Progenitor cell of endocrine pancreas (in vitro differentiated cells): ENCODE results near the gene DDRGK1. TPM values are rescaled to one million over a fixed set of nuclear protein-coding genes. Genes with fewer than 3 reads are reported as not detected.
A peak's percentile ranks its signal among the peaks of the same experiment; 100 is the strongest.

ENCODE experiments used
- DNase-seq: peaks from one replicate; pipeline ENCODE4 v3.0.0; 2021; ENCODE audit warnings: low spot score; ENCODE audit not compliant: unreplicated experiment
- H3K27ac Mint-ChIP-seq: 2 replicates; pipeline ENCODE4 v1.8.0; 2021; ENCODE audit warnings: mild to moderate bottlenecking, moderate library complexity, mixed read lengths
- H3K27me3 Mint-ChIP-seq: 2 replicates; pipeline ENCODE4 v1.8.0; 2021; ENCODE audit warnings: mixed read lengths
- H3K36me3 Mint-ChIP-seq: 2 replicates; pipeline ENCODE4 v1.8.0; 2022; ENCODE audit warnings: mixed read lengths; ENCODE audit not compliant: insufficient read depth
- H3K4me1 Mint-ChIP-seq: 2 replicates; pipeline ENCODE4 v1.8.0; 2021; ENCODE audit warnings: low read depth, mixed read lengths
- H3K4me3 Mint-ChIP-seq: 2 replicates; pipeline ENCODE4 v1.8.0; 2021; ENCODE audit warnings: low read depth, mild to moderate bottlenecking, moderate library complexity, mixed read lengths
- H3K9me3 Mint-ChIP-seq: 2 replicates; pipeline ENCODE4 v1.8.0; 2021; ENCODE audit warnings: low read depth, mixed read lengths
- CTCF ChIP-seq: fragments of 200-600 bp; sonication (generic); IDR thresholded peaks from one replicate; pipeline ENCODE4 v1.5.0; 2021; ENCODE audit warnings: antibody characterized with exemption, mild to moderate bottlenecking; ENCODE audit not compliant: unreplicated experiment
- total RNA-seq: library from RNA; stranded (reverse); gene quantifications from 2 replicates; pipeline ENCODE4 v1.2.1, GENCODE V29; 2021

Gene DDRGK1
- total RNA-seq, 1 donor from 2014 or later = 78.0 TPM

GRCh38 chr20:3167738-3168078, 36.8 kb downstream of the DDRGK1 start:
- no peak for DNase-seq
- Mint-ChIP-seq H3K27me3 (no peaks in the 10 kb centered on the region), H3K36me3 (peaks cover 6% of the 10 kb centered on the region), H3K27ac (no peak overlapping the region), H3K4me3 (peak overlapping the region; percentile 52), H3K9me3 (no peaks in the 10 kb centered on the region), H3K4me1 (peaks cover 34% of the 10 kb centered on the region)
- no peak for TF ChIP-seq CTCF

GRCh38 chr20:3166913-3167342, 37.6 kb downstream of the DDRGK1 start:
- H3K27ac Mint-ChIP-seq = no peak overlapping the region
- TF ChIP-seq CTCF = no peak
- peaks cover 6% of the 10 kb centered on the region for H3K36me3 Mint-ChIP-seq
- no peaks in the 10 kb centered on the region for H3K27me3 Mint-ChIP-seq
- no peak for DNase-seq
- no peak overlapping the region for H3K4me3 Mint-ChIP-seq
- H3K4me1 Mint-ChIP-seq = peaks cover 26% of the 10 kb centered on the region
- H3K9me3 Mint-ChIP-seq = no peaks in the 10 kb centered on the region

GRCh38 chr20:3166338-3166912, 38.1 kb downstream of the DDRGK1 start:
- Mint-ChIP-seq H3K36me3 (peaks cover 6% of the 10 kb centered on the region), H3K27me3 (no peaks in the 10 kb centered on the region), H3K9me3 (no peaks in the 10 kb centered on the region), H3K27ac (no peak overlapping the region), H3K4me1 (peaks cover 21% of the 10 kb centered on the region), H3K4me3 (no peak overlapping the region)
- DNase-seq = no peak
- TF ChIP-seq CTCF = no peak

- Mint-ChIP-seq H3K36me3 (peaks cover 6% of the 10 kb centered on the region), H3K4me1 (peaks cover 15% of the 10 kb centered on the region), H3K9me3 (no peaks in the 10 kb centered on the region), H3K27me3 (no peaks in the 10 kb centered on the region), H3K4me3 (no peak overlapping the region), H3K27ac (no peak overlapping the region)
- DNase-seq = no peak
- TF ChIP-seq CTCF = no peak
Observed at GRCh38 chr20:3165473-3166337, 38.8 kb downstream of the DDRGK1 start.

GRCh38 chr20:3164763-3165410, 39.6 kb downstream of the DDRGK1 start:
- Mint-ChIP-seq H3K4me1 (peaks cover 12% of the 10 kb centered on the region), H3K9me3 (no peaks in the 10 kb centered on the region), H3K27ac (no peak overlapping the region), H3K4me3 (no peak overlapping the region), H3K36me3 (peaks cover 6% of the 10 kb centered on the region), H3K27me3 (no peaks in the 10 kb centered on the region)
- DNase-seq = no peak
- TF ChIP-seq CTCF = no peak
